ENCODE results near the gene CLDN6. TPM values are rescaled to one million over a fixed set of nuclear protein-coding genes. Genes with fewer than 3 reads are reported as not detected.
A peak's percentile ranks its signal among the peaks of the same experiment; 100 is the strongest.

The CLDN6 gene
- total RNA-seq, 1 donor from 2014 or later: 563 TPM

- peaks cover 13% of the 10 kb centered on the region for H3K36me3 Mint-ChIP-seq (ENCODE audit: insufficient read depth)
- peak overlapping the region; percentile 97 for H3K27ac Mint-ChIP-seq
- TF ChIP-seq CTCF (IDR thresholded peaks at IDR 0.05; ENCODE audit: unreplicated experiment): no peak
- H3K27me3 Mint-ChIP-seq: no peaks in the 10 kb centered on the region
- H3K4me1 Mint-ChIP-seq (ENCODE audit: low read depth): peaks cover 53% of the 10 kb centered on the region
- H3K4me3 Mint-ChIP-seq (ENCODE audit: low read depth): peak overlapping the region; percentile 93
- no peak for DNase-seq (ENCODE audit: low spot score, unreplicated experiment)
- no peaks in the 10 kb centered on the region for H3K9me3 Mint-ChIP-seq (ENCODE audit: low read depth)
Measured at GRCh38 chr16:3015865-3016521, 2.0 kb downstream of the CLDN6 start.

GRCh38 chr16:3014971-3015370 is 3.0 kb downstream of the CLDN6 start:
- peaks cover 13% of the 10 kb centered on the region for H3K36me3 Mint-ChIP-seq (ENCODE audit: insufficient read depth)
- no peaks in the 10 kb centered on the region for H3K9me3 Mint-ChIP-seq (ENCODE audit: low read depth)
- peak overlapping the region; percentile 97 for H3K27ac Mint-ChIP-seq
- peak overlapping the region; percentile 93 for H3K4me3 Mint-ChIP-seq (ENCODE audit: low read depth)
- DNase-seq (ENCODE audit: low spot score, unreplicated experiment): no peak
- no peaks in the 10 kb centered on the region for H3K27me3 Mint-ChIP-seq
- TF ChIP-seq CTCF (IDR thresholded peaks at IDR 0.05; ENCODE audit: unreplicated experiment): no peak
- H3K4me1 Mint-ChIP-seq (ENCODE audit: low read depth): peaks cover 52% of the 10 kb centered on the region

GRCh38 chr16:3013998-3014690 is 3.8 kb downstream of the CLDN6 start:
- TF ChIP-seq CTCF (IDR thresholded peaks at IDR 0.05; ENCODE audit: unreplicated experiment): no peak
- H3K4me1 Mint-ChIP-seq (ENCODE audit: low read depth): peaks cover 55% of the 10 kb centered on the region
- H3K9me3 Mint-ChIP-seq (ENCODE audit: low read depth): no peaks in the 10 kb centered on the region
- peaks cover 13% of the 10 kb centered on the region for H3K36me3 Mint-ChIP-seq (ENCODE audit: insufficient read depth)
- H3K27ac Mint-ChIP-seq: peak overlapping the region; percentile 97
- no peaks in the 10 kb centered on the region for H3K27me3 Mint-ChIP-seq
- no peak for DNase-seq (ENCODE audit: low spot score, unreplicated experiment)
- H3K4me3 Mint-ChIP-seq (ENCODE audit: low read depth): peak overlapping the region; percentile 93

- H3K4me1 Mint-ChIP-seq (ENCODE audit: low read depth): peaks cover 61% of the 10 kb centered on the region
- peak overlapping the region; percentile 24 for H3K4me3 Mint-ChIP-seq (ENCODE audit: low read depth)
- H3K36me3 Mint-ChIP-seq (ENCODE audit: insufficient read depth): peaks cover 13% of the 10 kb centered on the region
- no peaks in the 10 kb centered on the region for H3K27me3 Mint-ChIP-seq
- peak overlapping the region; percentile 87 for H3K27ac Mint-ChIP-seq
- no peaks in the 10 kb centered on the region for H3K9me3 Mint-ChIP-seq (ENCODE audit: low read depth)
- no peak for DNase-seq (ENCODE audit: low spot score, unreplicated experiment)
- TF ChIP-seq CTCF (IDR thresholded peaks at IDR 0.05; ENCODE audit: unreplicated experiment): no peak
Measured at GRCh38 chr16:3013491-3013951, 4.5 kb downstream of the CLDN6 start.

- H3K9me3 Mint-ChIP-seq (ENCODE audit: low read depth): no peaks in the 10 kb centered on the region
- H3K27ac Mint-ChIP-seq: peak within 1 kb of the TSS; percentile 93
- no peak for TF ChIP-seq CTCF (IDR thresholded peaks at IDR 0.05; ENCODE audit: unreplicated experiment)
- no peaks in the 10 kb centered on the region for H3K27me3 Mint-ChIP-seq
- H3K36me3 Mint-ChIP-seq (ENCODE audit: insufficient read depth): peaks cover 13% of the 10 kb centered on the region
- no peak for DNase-seq (ENCODE audit: low spot score, unreplicated experiment)
- H3K4me1 Mint-ChIP-seq (ENCODE audit: low read depth): peaks cover 65% of the 10 kb centered on the region
- peak within 1 kb of the TSS; percentile 44 for H3K4me3 Mint-ChIP-seq (ENCODE audit: low read depth)
Measured at GRCh38 chr16:3012828-3013420, 5.1 kb downstream of the CLDN6 start, which contains the start of gene CLDN9. Gene CLDN9 (plus strand): TSS chr16:3012923. CDS start chr16:3013363, 440 bp downstream.
